Stimulated activated naive CD4-positive, alpha-beta T cell treated with Interleukin-2 at 50 U/mL for 16 hours (primary cell): ENCODE measurements around the gene PDE6D.

Experiments
- DNase-seq: peaks from one replicate; lab custom pipeline; 2025; lab: John Stamatoyannopoulos, UW

Gene PDE6D

DNA sequence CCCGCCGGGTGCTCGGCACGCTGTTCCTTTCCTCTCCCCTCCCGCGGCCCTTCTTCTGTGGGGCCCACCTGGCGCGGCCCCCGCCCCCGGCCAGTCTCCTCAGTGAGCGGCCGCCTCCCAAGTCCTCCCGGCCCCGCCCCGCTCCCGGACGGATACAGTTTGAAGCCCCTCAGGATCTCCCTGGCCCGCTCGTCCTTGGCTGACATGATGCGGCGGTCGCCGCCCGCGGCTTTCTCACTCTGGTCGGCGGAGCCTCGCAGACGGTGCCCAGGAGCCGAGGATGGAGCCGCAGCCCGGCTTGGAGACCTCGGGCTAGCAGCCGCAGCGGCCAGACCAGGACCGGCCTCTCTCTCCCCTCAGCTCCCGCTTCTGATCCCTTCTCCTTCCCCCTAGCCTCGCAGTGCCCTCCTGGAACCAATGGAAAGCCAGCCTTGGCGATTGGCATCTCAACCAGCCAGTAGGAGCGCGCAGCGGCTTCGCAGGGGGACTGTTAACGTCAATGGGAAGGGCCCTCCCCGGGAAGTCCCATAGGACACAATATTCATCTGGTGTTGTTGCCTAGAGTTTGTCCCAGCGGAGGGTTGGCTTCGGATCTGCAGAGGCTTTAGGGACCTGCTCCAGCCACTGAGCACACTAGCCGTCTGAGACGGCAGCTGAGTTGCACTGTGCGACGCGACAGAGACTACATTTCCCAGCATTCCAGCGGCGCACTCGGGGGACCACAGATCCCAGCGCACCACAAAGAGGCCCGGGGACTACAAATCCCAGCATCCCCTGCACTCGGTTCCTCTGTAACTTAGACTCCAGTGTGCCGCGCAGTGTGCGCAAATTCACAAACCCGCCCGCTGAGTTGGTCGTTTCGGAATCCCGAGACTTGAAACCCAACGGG is at the start of gene PDE6D:
TSS of gene PDE6D (minus strand) at position 374 of the 889 bp plus-strand sequence. CDS start at position 206, 168 bp downstream.
- DNase-seq = peak; percentile 96

- DNase-seq = no peak
Observed at GRCh38 chr2:231821908-231822307, 40.8 kb upstream of the PDE6D start.

GRCh38 chr2:231820786-231821303 is 39.8 kb upstream of the PDE6D start:
- no peak for DNase-seq

GRCh38 chr2:231819447-231820042 is 38.5 kb upstream of the PDE6D start:
- DNase-seq = no peak

- no peak for DNase-seq
Observed at GRCh38 chr2:231816327-231817026, 35.4 kb upstream of the PDE6D start.

DNA sequence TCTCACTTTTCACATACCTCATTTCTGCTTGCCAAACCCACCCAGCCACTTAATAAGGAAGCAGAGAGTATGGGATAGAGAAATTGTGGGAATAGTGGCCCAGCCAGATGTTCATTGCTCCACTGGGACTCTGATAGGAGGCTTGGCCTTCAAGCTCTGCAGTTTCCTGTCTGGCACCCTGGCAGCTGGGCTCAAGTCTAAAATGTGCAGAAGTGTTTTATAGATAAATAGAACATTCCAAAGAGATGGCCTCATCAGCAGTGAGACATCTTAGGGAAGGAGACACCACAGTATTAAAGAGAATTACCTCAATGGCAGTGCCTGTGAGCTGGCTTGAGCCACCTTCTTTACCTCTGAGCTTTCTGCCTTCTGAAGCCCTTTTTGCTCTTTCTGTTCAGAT is 29.8 kb upstream of the PDE6D start:
- no peak for DNase-seq

- no peak for DNase-seq
Observed at GRCh38 chr2:231807020-231807419, 25.9 kb upstream of the PDE6D start.

- DNase-seq = no peak
Observed at GRCh38 chr2:231803501-231804138, 22.5 kb upstream of the PDE6D start.

DNA sequence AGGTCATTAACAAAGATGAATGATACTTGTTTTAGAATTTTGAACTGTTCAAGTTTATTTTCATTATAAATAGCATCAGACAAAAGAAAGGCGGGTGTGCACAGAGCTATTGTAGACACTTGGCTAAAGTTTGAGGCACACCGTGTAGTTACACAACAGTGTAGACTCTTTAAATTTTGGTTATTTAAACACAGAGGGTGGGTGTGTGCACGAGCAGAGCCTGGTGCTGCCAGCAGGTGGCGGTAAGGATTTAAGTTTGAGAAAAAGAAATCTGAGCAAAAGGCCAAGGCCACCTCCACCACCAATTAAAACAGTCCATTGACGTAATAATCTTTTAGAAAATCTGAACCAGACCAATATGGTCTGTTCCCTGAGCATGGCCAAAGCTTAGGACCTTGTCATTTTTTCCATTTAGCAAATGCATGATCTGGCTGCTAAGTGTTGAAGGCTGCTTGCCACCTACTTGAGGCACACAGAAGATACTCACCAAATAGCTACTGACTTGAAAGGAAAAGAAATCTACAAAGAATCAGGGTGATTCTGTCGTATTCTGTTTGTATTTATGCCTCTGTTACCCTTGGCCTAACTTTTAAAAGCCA is 19.5 kb upstream of the PDE6D start:
- DNase-seq = peak; percentile 37

GRCh38 chr2:231795525-231796327 is 14.6 kb upstream of the PDE6D start:
- DNase-seq = no peak

GRCh38 chr2:231794383-231794782 is 13.3 kb upstream of the PDE6D start:
- DNase-seq = no peak

- DNase-seq = no peak
Observed at GRCh38 chr2:231791107-231791506, 10.0 kb upstream of the PDE6D start.

- DNase-seq = no peak
Observed at GRCh38 chr2:231786917-231787292, 5.8 kb upstream of the PDE6D start.

- DNase-seq = peak; percentile 85
Observed at GRCh38 chr2:231786177-231786916, 5.3 kb upstream of the PDE6D start, which contains the start of gene COPS7B. Gene COPS7B, plus strand, starts transcription at chr2:231786445. Its CDS starts 2,126 bp downstream, at chr2:231788571.

DNA sequence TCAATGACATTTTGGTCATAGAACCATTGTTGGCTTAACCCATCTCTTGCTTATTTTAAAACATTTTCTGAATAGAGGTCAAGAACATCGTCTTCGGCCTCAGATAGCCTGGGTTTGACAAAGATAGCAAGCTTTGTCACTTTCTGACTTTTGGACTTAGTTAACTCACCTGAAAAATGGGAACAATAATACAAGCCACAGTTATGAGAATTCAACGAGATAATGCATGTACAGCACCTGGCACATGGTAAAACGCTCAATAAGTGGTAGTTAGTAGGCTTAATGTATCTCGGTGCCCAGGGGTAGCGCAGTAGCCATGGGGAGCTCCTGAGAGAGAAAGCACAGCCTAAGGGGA is 4.7 kb upstream of the PDE6D start:
- no peak for DNase-seq

DNA sequence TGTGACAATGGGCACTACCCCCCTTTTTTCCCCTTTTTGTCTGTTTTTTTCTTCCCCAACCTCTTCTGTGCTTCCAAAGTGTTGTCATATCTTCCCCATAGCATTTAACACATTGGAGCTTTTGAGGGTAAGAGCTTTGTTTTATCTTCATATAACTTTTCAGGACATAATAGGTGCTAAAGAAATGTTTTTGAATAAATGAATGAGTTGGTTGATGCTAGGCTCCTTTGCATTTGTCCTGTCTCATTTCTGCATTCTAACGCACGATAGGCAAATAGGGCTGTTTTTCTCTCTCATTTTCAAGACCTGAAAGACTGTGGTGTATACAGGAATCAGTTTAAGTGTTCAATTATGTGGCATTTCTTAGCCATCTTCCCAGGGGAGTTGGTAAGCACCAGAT is 4.3 kb upstream of the PDE6D start:
- DNase-seq = no peak

DNA sequence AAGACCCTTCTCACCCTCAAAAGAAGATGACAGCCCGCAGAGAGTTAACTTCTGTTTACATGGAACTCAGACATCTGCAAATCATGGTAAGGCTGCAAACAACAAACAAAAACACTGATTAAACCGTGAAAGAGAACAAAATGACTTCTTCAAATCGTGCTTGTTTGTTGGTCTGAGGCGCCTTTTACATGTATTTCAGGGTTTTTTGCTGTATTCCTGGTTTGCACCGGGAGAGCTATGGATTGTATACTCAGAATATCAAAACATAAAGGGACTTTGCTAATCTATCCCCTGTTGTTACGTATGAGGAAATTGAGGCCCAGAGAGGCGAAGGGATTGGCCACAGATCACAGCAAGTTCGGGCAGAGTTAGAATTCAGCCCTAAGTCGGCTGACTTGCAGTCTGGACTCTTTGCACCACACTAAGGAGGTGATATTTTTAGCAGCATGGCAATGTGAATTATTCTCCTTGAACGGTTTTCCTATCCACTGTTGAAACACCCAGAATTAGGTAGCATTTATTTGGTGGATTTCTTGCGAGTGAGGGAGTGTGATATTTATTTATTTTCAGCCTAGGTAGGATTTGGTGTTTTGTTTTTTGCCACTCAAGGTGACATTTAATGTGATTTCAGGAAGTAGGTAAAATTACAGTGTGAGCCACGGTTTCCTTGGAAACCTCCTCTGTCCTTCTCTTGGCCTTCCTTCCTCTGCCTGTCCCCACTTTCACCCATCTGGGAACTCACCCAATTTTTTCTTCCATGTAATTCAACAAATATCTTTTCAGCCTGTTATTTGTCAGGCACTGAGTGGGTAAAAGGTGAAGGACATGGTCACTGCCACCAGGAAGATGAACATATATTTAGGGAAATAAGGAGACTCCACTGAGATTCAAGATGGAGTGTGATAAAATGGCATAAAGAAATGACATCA is 980 bp upstream of the PDE6D start:
- no peak for DNase-seq

- DNase-seq = no peak
Observed at GRCh38 chr2:231780123-231780908, 766 bp downstream of the PDE6D start.
